Uterus (tissue), 4 donors: Measurements from ENCODE around the gene SMIM21. TPM values are rescaled to one million over a fixed set of nuclear protein-coding genes. Genes with fewer than 3 reads are reported as not detected.

Source experiments
- DNase-seq, 2 donors: peaks; one replicate each; pipeline ENCODE4 v3.0.0-alpha.2; 2019 to 2020
- H3K27ac ChIP-seq, 2 donors: fragments of 200-600 bp; sonication (generic); 1 replicate in 1 of 2; 2 replicates in 1 of 2; pipeline ENCODE4 v1.5.1; 2016 to 2018
- H3K27me3 ChIP-seq, 2 donors: fragments of 200-600 bp; sonication (generic); one replicate each; pipeline ENCODE4 v1.5.1; 2018 to 2019; ENCODE audit warnings: control low read depth in 1 of 2
- H3K36me3 ChIP-seq, 2 donors: fragments of 200-600 bp; sonication (generic); one replicate each; pipeline ENCODE4 v1.5.1; 2019; ENCODE audit warnings: control low read depth in 1 of 2
- H3K4me1 ChIP-seq, 2 donors: fragments of 200-600 bp; sonication (generic); one replicate each; pipeline ENCODE4 v1.5.1; 2018 to 2019; ENCODE audit warnings: control low read depth in 1 of 2
- H3K4me3 ChIP-seq, 2 donors: fragments of 200-600 bp; sonication (generic); 1 replicate in 1 of 2; 2 replicates in 1 of 2; pipeline ENCODE4 v1.5.1; 2018 to 2019; ENCODE audit warnings: mild to moderate bottlenecking in 1 of 2
- H3K9me3 ChIP-seq, 2 donors: fragments of 200-600 bp; sonication (generic); one replicate each; pipeline ENCODE4 v1.5.1; 2019; ENCODE audit warnings: control low read depth in 1 of 2
- CTCF ChIP-seq, 4 experiments: fragments of 200-600 bp in 2 of 4; fragments of 450-650 bp in 2 of 4; sonication (generic) in 2 of 4; IDR thresholded peaks; one replicate each; pipeline ENCODE4 v1.5.1; 2016 to 2019; ENCODE audit warnings: antibody characterized with exemption in 4 of 4, mild to moderate bottlenecking in 2 of 4, moderate library complexity in 1 of 4
- POLR2A ChIP-seq, 2 donors: fragments of 450-650 bp; IDR thresholded peaks; one replicate each; pipeline ENCODE4 v1.6.1; 2016; ENCODE audit warnings: antibody characterized with exemption in 2 of 2, mild to moderate bottlenecking in 1 of 2, moderate library complexity in 1 of 2
- intact Hi-C: fragments of 100-400 bp; cut with DNase I; formaldehyde crosslinking; loops from one replicate; pipeline ENCODE4 v1.15.1; 2023; ENCODE audit warnings: low total_unique reads
- total RNA-seq, 4 donors: library from RNA; depleted of rRNA in 3 of 4; stranded (reverse); fragments of >200 nt in 3 of 4; gene quantifications; one replicate each; pipeline versions ENCODE4 v1.1.0 to v1.2.4, GENCODE V29; 2014 to 2023
- donor health status: DM: yes; HTN: yes; CAD: no.

Gene SMIM21
- total RNA-seq, 4 donors from 2014 or later = not detected

DNA sequence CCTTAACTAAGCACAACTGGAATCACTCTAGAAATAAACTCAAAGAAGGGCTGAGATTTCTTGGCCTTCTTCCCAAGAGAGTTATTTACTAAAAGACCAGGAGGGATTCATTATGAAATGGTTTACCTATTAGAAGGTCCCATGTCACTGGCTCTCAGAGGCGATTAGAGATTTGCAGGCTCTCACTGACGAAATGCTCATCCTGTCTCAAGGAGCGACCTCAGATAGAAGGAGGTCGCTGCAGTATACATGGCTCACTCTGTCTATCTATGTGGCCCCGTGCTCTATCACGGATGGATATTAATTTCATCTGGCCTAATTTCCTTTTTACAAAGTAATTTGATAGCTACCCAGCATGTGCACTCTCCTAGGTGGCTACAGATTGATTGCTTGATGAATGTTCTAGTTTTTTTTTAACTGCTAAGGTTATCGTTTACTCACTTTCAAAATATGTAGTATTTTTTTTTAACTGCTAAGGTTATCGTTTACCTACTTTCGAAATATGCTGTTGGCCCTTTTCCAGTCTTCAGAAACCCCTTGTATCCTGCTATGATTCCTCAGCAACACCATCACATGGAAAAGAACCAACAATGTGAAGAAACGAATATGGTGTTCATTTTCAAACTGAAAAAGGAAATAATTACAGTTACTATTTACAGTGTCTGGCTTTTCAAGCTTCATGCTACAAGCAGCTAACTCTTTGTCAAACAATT lies 9.1 kb downstream of the SMIM21 start:
- DNase-seq = no peak
- H3K27me3 ChIP-seq = no peaks in the 10 kb centered on the region
- H3K27ac ChIP-seq = no peak overlapping the region
- no peaks in the 10 kb centered on the region for H3K9me3 ChIP-seq
- no peak overlapping the region for H3K4me3 ChIP-seq
- H3K36me3 ChIP-seq = no peaks in the 10 kb centered on the region
- intact Hi-C loops = no loop called here
- no peak for TF ChIP-seq CTCF (IDR thresholded peaks at IDR 0.05)
- TF ChIP-seq POLR2A (IDR thresholded peaks at IDR 0.05) = no peak
- no peaks in the 10 kb centered on the region for H3K4me1 ChIP-seq

DNA sequence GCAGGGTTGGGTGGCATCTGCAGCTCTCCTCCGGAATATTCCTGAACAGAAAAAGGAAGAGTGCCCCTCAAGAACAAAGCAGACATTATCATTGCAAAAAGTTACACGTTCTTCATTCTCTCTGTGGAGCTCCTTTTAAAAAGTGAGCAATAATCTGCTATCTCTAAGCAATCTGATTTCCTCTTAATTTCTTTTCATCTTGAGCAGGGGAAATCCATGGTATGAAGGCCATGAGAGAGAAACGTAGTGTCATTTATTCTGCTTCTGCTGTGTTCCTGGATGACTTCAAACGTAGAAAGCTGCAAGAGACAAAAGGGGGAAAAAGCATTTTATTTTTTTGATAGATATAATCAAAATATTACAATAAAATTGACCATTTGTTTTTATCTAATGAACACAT lies 16.9 kb downstream of the SMIM21 start:
- no peak for DNase-seq
- H3K9me3 ChIP-seq = no peaks in the 10 kb centered on the region
- no peaks in the 10 kb centered on the region for H3K27me3 ChIP-seq
- H3K4me1 ChIP-seq = no peaks in the 10 kb centered on the region
- H3K36me3 ChIP-seq = no peaks in the 10 kb centered on the region
- no peak overlapping the region for H3K27ac ChIP-seq
- TF ChIP-seq CTCF (IDR thresholded peaks at IDR 0.05) = no peak
- no peak for TF ChIP-seq POLR2A (IDR thresholded peaks at IDR 0.05)
- intact Hi-C loops = no loop called here
- H3K4me3 ChIP-seq = no peak overlapping the region

DNA sequence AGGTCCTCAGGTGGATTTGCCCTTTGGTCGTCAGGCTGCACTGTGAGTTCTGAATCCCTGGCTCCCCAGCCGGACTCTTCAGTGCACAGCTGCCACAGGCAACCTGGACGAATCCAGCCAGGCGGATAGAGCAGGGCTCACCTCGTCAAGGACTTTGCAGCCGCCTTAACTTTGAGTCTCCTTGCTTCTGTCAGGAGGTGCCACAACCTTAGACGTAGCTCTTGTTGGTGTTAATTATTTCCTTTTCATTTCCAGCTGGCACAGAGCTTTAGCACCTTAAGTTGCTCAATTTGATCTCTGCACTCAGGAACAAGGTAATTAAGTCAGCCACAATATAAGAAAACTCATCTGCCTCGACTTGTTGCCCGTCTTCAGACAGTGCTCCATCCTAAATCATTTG lies 17.7 kb downstream of the SMIM21 start:
- H3K9me3 ChIP-seq = no peaks in the 10 kb centered on the region
- no peak overlapping the region for H3K4me3 ChIP-seq
- intact Hi-C loops = no loop called here
- no peak overlapping the region for H3K27ac ChIP-seq
- H3K36me3 ChIP-seq = no peaks in the 10 kb centered on the region
- TF ChIP-seq POLR2A (IDR thresholded peaks at IDR 0.05) = no peak
- TF ChIP-seq CTCF (IDR thresholded peaks at IDR 0.05) = no peak
- H3K4me1 ChIP-seq = no peaks in the 10 kb centered on the region
- DNase-seq = no peak
- H3K27me3 ChIP-seq = no peaks in the 10 kb centered on the region

DNA sequence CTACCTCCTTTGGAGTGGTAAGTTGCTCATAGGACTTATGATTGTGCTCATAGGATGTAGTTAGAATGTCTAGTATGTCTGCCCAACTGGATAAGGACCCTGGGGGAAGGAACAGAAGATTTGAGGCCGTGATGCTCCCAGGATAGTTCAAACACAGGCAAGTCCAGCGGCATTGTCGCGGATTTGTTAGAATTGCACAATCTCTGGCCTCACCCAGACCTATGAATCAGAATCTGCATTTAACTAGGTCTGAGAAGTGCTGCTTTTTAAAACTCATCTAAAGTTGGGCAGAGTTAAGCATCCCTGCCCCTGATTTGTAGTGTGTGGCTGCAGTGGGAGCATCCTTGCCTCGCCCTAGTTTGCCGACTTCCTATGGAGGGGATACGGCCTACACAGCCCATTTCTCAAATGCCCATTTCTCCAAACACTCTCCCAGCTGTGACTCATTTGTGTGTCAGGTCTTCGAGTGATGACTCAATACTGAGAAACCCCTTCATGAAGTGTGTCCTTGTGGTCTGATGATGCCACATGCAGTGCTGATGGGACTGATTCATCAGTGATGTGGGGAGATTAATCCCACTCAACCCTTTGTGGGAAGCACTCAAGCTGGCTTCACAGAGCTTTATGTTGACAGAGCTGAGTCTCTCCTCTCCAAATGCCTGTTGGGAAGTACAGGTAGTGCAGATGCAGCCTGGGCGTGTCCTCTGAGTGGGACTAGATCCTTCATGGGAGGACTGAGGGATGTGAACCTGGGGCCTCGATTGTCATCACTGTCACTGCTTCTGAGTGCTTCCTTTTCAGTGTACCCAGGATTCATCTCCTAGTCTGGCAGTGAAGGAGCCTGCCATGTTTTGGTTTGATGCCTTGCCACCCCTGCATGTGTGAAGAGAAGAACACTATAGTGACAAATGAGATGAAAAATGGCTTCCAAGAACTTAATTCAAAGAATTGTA lies 18.7 kb downstream of the SMIM21 start:
- TF ChIP-seq CTCF (IDR thresholded peaks at IDR 0.05) (no peak), POLR2A (IDR thresholded peaks at IDR 0.05) (no peak)
- Histone ChIP-seq H3K4me3 (no peak overlapping the region), H3K9me3 (no peaks in the 10 kb centered on the region), H3K27me3 (no peaks in the 10 kb centered on the region), H3K36me3 (no peaks in the 10 kb centered on the region), H3K27ac (no peak overlapping the region), H3K4me1 (no peaks in the 10 kb centered on the region)
- intact Hi-C loops = no loop called here
- DNase-seq = no peak
